GM12878 (cell line): ENCODE measurements around the gene OR56A5. TPM values are rescaled to one million over a fixed set of nuclear protein-coding genes. Genes with fewer than 3 reads are reported as not detected.

Source experiments
- ATAC-seq: fragments of 200-7000 bp; cut with Tn5 transposase; 3 replicates; pipeline ENCODE4 v1.9.1; 2020; ENCODE audit warnings: mild to moderate bottlenecking, moderate library complexity
- BruUV-seq: library from RNA; stranded (reverse); fragments of 400-500 nt; replicated peaks from 2 replicates; lab custom pipeline; 2021; lab: Mats Ljungman, UMichigan
- CTCF ChIA-PET: fragments of 300-600 bp; sonication (Branson Sonifier 250); formaldehyde crosslinking; extraction: SDS; loops from one replicate; lab custom pipeline; 2021; ENCODE audit warnings: inconsistent platforms; lab: Yijun Ruan, JAX
- POLR2A ChIA-PET: fragments of 350-600 bp; formaldehyde crosslinking; extraction: SDS; loops from one replicate; lab custom pipeline; 2021; ENCODE audit warnings: inconsistent platforms; lab: Charles Lee
- RAD21 ChIA-PET: fragments of 300-600 bp; sonication (Branson Sonifier 250); formaldehyde crosslinking; loops from one replicate; lab custom pipeline; 2023; ENCODE audit warnings: antibody characterized with exemption; ENCODE audit not compliant: unreplicated experiment; lab: Charles Lee
- SMC1A ChIA-PET: fragments of 300-600 bp; sonication (Branson Sonifier 250); formaldehyde crosslinking; loops from one replicate; lab custom pipeline; 2023; ENCODE audit not compliant: unreplicated experiment, uncharacterized antibody; lab: Charles Lee
- DNase-seq: peaks from one replicate; pipeline ENCODE4 v3.0.0-alpha.2; 2011; ENCODE audit warnings: low read depth, low spot score
- FAIRE-seq: peaks from 3 replicates; lab custom pipeline; 2011; peaks lifted over from hg19 to GRCh38; lab: Jason Lieb, UNC
- H2AFZ ChIP-seq: 2 replicates; pipeline ENCODE4 v1.6.0; 2011; ENCODE audit warnings: low read depth, low read length, control low read depth; ENCODE audit not compliant: control insufficient read depth
- H3K27ac ChIP-seq: 2 replicates; pipeline ENCODE4 v1.5.1; 2011; ENCODE audit warnings: control low read depth; ENCODE audit not compliant: control insufficient read depth, insufficient read depth
- H3K27me3 ChIP-seq, 2 experiments: replicated peaks in 1 of 2; 2 replicates each; pipeline versions ENCODE4 v1.6.0 to v1.6.1; 2011; ENCODE audit warnings: low read length in 1 of 2; ENCODE audit not compliant: control insufficient read depth in 2 of 2, insufficient read depth in 2 of 2
- H3K36me3 ChIP-seq, 2 experiments: 2 replicates each; pipeline ENCODE4 v1.5.1; 2011; ENCODE audit warnings: low read length in 1 of 2; ENCODE audit not compliant: control insufficient read depth in 2 of 2, insufficient read depth in 2 of 2
- H3K4me1 ChIP-seq: 2 replicates; pipeline ENCODE4 v1.6.1; 2011; ENCODE audit warnings: mild to moderate bottlenecking, low read length, moderate library complexity, mixed read lengths; ENCODE audit not compliant: control insufficient read depth, insufficient read depth
- H3K4me2 ChIP-seq: 2 replicates; pipeline ENCODE4 v1.6.0; 2011; ENCODE audit warnings: control low read depth; ENCODE audit not compliant: control insufficient read depth, insufficient read depth
- H3K4me3 ChIP-seq: fragments of 200-600 bp; sonication (generic); 2 replicates; pipeline ENCODE4 v1.5.1; 2016
- H3K79me2 ChIP-seq: 2 replicates; pipeline ENCODE4 v1.6.0; 2011; ENCODE audit warnings: low read length; ENCODE audit not compliant: control insufficient read depth, insufficient read depth
- H3K9ac ChIP-seq: 2 replicates; pipeline ENCODE4 v1.8.0; 2011; ENCODE audit warnings: low read length, control low read depth, mixed read lengths; ENCODE audit not compliant: control insufficient read depth, insufficient read depth
- H3K9me3 ChIP-seq: replicated peaks from 3 replicates; pipeline ENCODE4 v1.5.1; 2011; ENCODE audit warnings: mild to moderate bottlenecking, low read length; ENCODE audit not compliant: control insufficient read depth, insufficient read depth
- H4K20me1 ChIP-seq: 2 replicates; pipeline ENCODE4 v1.6.0; 2011; ENCODE audit not compliant: control insufficient read depth, insufficient read depth
- BMI1 ChIP-seq: fragments of 450-650 bp; IDR thresholded peaks from 2 replicates; pipeline ENCODE4 v1.6.1; 2016; ENCODE audit warnings: mild to moderate bottlenecking, moderate library complexity, borderline replicate concordance
- CBX5 ChIP-seq: sonication (generic); IDR thresholded peaks from 2 replicates; pipeline ENCODE4 v1.6.1; 2016; ENCODE audit warnings: low read depth, moderate library complexity, mild to moderate bottlenecking, inconsistent platforms
- CHD1 ChIP-seq: IDR thresholded peaks from 2 replicates; pipeline ENCODE4 v1.6.1; 2012; ENCODE audit warnings: low read depth, low read length, improper control_type of control experiment
- KAT2A ChIP-seq: conservative IDR thresholded peaks from 2 replicates; pipeline ENCODE4 v1.6.1; 2011; ENCODE audit warnings: low read depth, low read length; ENCODE audit not compliant: control insufficient read depth
- POLR2A ChIP-seq: IDR thresholded peaks from 2 replicates; pipeline ENCODE4 v1.6.1; 2011; ENCODE audit warnings: low read depth, mild to moderate bottlenecking, low read length
- USF1 ChIP-seq: IDR thresholded peaks from 2 replicates; pipeline ENCODE4 v1.6.1; 2011; ENCODE audit warnings: borderline replicate concordance, low read depth, mild to moderate bottlenecking, moderate library complexity, mixed read lengths, low read length; ENCODE audit not compliant: insufficient read depth; ENCODE audit errors: extremely low read length
- WGBS: methylation state at CpG from one replicate; pipeline ENCODE4 v1.1.6; 2016; ENCODE audit warnings: low lambda C conversion rate; ENCODE audit not compliant: insufficient replicate concordance, insufficient coverage; ENCODE audit errors: missing lambda C conversion rate; 5-methylcytosine and 5-hydroxymethylcytosine counted together
- in situ Hi-C: fragments of 300-500 bp; cut with MboI; formaldehyde crosslinking; loops from 9 replicates; pipeline ENCODE4 v1.14.3; 2018; ENCODE audit warnings: mixed read lengths
- intact Hi-C: fragments of 100-400 bp; cut with micrococcal nuclease; formaldehyde crosslinking; loops from one replicate; pipeline ENCODE4 v1.14.2; 2022; ENCODE audit not compliant: unreplicated experiment
- polyA plus RNA-seq, 11 experiments: library from polyadenylated mRNA; depleted of rRNA in 4 of 11; unstranded in 6 of 11; stranded (reverse) in 5 of 11; fragments of >200 nt; fragmentation: Nextera tagmentation in 4 of 11; fragmentation: Illumina TruSeq in 1 of 11; extraction: Ambion mirVana in 4 of 11; extraction: Trizol in 1 of 11; gene quantifications; 1 replicate in 1 of 11; 2 replicates in 10 of 11; pipeline versions ENCODE4 v1.2.1 to v1.2.3, GENCODE V29; 2011 to 2016; ENCODE audit warnings: inconsistent platforms in 2 of 11, missing spikeins in 2 of 11, low read depth in 1 of 11
- total RNA-seq, 4 experiments: library from RNA; depleted of rRNA in 3 of 4; stranded (reverse); fragments of >200 nt in 3 of 4; fragmentation: Illumina TruSeq in 1 of 4; extraction: Trizol in 1 of 4; gene quantifications; 2 replicates each; pipeline versions ENCODE4 v1.2.1 to v1.2.3, GENCODE V29; 2013 to 2021
- TF ChIP-seq, protein P1 (sequence below): fragments of 150-350 bp; IDR thresholded peaks from 2 replicates; pipeline ENCODE4 v1.6.1; 2016; ENCODE audit warnings: low read depth, low read length

Gene OR56A5
- total and polyA plus RNA-seq, 10 of the 15 experiments (the other 5 are each of a cell fraction or from before 2014, with no cell fraction given): not detected

- no peak for TF ChIP-seq BMI1
These were observed 38.5 kb downstream of the OR56A5 start (continued) for GRCh38 chr11:5929571-5930368.

DNA sequence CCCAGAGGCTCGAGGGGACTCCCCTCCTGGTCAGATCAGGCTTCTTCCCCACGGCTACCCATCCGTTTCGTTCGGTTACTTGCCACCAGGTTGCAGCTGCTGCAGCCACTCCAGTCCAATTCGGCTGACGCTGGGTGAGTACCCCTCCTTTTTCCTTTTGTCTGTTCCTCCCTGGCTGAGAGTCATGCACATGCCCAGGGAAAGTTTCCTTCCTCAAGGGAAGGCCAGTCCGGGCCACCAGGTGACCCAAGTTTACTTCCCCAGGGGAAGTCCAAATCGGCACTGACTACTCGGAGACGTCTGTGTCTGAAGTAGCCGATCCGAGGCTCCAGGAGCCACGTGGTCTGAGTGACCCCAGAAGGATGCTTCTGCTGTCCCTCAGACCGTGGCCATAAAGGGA, 39.5 kb downstream of the OR56A5 start:
- BruUV-seq: no TSS peak
- in situ Hi-C loops: no loop called here
- H3K27me3 ChIP-seq: no peaks in the 10 kb centered on the region
- FAIRE-seq (no peak), ATAC-seq (no peak), DNase-seq (no peak)
- POLR2A ChIA-PET: no interaction called here
- intact Hi-C loops: no loop called here
- 51% methylated on average over 15 of the region's 15 CpGs for WGBS
- H2AFZ ChIP-seq: no peak overlapping the region
- SMC1A ChIA-PET: no interaction called here
- H3K9me3 ChIP-seq: peaks cover 1% of the 10 kb centered on the region; the same call in 1 of the 3 replicates
- RAD21 ChIA-PET: no interaction called here
- H3K4me3 ChIP-seq: no peak overlapping the region
- H3K9ac ChIP-seq: no peak overlapping the region
- TF ChIP-seq, protein P1, sequence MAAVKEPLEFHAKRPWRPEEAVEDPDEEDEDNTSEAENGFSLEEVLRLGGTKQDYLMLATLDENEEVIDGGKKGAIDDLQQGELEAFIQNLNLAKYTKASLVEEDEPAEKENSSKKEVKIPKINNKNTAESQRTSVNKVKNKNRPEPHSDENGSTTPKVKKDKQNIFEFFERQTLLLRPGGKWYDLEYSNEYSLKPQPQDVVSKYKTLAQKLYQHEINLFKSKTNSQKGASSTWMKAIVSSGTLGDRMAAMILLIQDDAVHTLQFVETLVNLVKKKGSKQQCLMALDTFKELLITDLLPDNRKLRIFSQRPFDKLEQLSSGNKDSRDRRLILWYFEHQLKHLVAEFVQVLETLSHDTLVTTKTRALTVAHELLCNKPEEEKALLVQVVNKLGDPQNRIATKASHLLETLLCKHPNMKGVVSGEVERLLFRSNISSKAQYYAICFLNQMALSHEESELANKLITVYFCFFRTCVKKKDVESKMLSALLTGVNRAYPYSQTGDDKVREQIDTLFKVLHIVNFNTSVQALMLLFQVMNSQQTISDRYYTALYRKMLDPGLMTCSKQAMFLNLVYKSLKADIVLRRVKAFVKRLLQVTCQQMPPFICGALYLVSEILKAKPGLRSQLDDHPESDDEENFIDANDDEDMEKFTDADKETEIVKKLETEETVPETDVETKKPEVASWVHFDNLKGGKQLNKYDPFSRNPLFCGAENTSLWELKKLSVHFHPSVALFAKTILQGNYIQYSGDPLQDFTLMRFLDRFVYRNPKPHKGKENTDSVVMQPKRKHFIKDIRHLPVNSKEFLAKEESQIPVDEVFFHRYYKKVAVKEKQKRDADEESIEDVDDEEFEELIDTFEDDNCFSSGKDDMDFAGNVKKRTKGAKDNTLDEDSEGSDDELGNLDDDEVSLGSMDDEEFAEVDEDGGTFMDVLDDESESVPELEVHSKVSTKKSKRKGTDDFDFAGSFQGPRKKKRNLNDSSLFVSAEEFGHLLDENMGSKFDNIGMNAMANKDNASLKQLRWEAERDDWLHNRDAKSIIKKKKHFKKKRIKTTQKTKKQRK: no peak
- TF ChIP-seq CBX5: no peak
- TF ChIP-seq POLR2A: no peak
- TF ChIP-seq KAT2A: no peak
- TF ChIP-seq USF1: no peak
- TF ChIP-seq CHD1: no peak
- no peaks in the 10 kb centered on the region for H3K4me1 ChIP-seq
- no peaks in the 10 kb centered on the region for H3K79me2 ChIP-seq
- CTCF ChIA-PET: no interaction called here
- H3K27ac ChIP-seq: no peak overlapping the region
- H4K20me1 ChIP-seq: no peaks in the 10 kb centered on the region
- H3K4me2 ChIP-seq: no peak overlapping the region
- H3K36me3 ChIP-seq: no peaks in the 10 kb centered on the region
